ENCODE measurements around the gene CCDC97.
"Not testable (repeated sequence)": the region's sequence is repeated elsewhere in the genome, so short reads cannot be mapped to it uniquely, and the experiment has no call there.

CCDC97 gene

DNA sequence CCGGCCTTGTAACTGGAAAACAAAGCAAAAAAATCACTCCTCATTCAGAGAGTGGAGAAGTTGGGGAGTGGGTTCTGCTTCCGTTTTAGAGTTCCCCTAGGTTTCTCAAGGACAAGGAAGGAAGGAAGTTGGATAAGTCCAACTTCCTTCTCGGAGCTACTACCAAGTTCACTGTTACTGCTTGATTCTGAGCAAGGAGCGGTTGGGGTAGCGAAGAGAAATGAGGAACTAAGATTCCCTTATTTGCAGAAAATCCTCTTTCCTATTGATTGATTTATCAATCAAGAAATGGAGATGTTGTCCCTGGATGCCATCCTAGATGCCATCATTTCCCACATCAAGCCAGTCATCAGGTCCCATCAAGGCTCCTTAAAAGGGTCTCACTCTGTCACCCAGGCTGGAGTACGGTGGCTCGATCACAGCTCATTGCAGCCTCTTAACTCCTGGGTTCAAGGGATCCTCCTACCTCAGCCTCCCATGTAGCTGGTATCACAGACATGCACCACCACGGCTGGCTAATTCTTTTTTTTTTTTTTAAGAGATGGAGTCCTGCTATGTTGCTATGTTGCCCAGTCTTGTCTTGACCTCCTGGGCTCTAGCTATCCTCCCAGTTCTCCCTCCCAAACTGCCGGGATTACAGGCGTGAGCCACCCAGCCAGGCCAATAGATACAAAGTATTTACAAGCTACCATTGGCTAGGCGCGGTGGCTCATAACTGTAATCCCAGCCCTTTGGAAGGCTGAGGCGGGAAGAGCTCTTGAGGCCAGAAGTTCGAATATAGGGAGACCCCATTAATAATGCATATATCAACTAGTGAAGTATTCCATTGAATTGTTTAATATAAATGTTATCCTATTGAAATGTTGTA, 54.8 kb downstream of the CCDC97 start:
- no peak for DNase-seq (ENCODE audit: low read depth in 3 of 3)

DNA sequence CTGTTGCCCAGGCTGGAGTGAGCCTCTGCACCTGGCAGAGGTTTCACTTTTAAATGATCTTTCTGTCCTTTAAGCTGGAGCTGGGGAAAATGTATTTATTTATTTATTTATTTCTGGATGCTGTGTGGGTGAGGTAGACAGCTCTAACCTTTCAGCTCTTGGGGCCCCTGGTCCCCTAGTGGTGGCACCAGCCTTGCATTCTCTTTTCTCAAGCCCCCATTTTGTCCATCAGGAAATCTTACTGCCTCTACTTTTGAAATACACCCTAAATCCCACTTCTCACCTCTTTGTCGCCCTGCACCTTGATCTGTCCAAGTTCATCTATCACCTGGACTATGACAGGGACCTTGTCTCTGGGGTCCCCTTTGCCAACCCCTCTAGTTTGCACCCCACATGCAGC, 56.1 kb downstream of the CCDC97 start:
- DNase-seq (ENCODE audit: low read depth in 3 of 3), result no peak

DNA sequence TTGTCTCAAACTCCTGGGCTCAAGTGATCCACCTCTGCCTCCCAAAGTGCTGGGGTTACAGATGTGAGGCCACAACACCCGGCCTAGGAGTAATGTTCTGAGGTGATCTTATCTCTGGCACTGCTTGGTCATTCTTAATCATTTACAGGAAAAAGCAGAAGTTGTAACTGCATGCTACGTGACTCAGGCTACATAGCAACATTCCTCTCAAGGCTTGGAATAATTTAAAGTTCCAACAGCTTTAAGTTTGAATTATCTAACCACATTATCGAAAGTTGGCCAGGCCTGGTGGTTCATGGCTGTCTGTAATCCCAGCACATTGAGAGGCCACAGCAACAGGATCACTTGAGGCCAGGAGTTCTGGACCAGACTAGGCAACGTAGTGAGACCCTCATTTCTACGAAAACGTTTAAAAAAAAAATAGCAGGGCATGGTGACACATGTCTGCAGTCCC, 57.9 kb downstream of the CCDC97 start:
- no peak for DNase-seq (ENCODE audit: low read depth in 3 of 3)

DNA sequence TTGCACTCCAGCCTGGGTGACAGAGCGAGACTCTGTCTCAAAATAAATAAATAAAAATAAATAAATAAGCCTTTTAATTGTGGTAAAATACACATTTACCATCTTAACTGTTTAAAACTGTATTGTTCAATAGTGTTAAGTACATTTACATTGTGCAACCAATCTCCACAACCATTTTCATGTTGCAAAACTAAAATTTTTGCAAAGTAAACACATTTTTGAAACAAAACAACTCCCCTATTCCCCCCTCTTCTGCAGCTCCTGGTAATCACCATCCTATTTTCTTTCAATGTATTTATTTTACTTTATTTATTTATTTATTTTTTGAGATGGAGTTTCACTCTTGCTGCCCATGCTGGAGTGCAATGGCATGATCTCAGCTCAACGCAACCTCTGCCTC, 59.8 kb downstream of the CCDC97 start:
- no peak for DNase-seq (ENCODE audit: low read depth in 3 of 3)

DNA sequence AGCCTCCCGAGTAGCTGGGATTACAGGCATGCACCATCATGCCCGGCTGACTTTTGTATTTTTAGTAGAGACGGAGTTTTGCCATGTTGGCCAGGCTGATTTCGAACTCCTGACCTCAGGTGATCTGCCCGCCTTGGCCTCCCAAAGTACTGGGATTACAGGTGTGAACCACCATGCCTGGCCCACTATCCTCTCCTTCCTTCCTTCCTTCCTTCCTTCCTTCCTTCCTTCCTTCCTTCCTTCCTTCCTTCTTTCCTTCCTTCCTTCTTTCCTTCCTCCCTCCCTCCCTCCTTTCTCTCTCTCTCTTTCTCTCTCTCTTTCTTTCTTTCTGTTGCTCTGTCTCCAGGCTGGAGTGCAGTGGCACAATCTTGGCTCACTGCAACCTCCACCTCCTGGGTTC, 61.1 kb downstream of the CCDC97 start:
- DNase-seq (ENCODE audit: low read depth in 3 of 3), result not testable (repeated sequence)

DNA sequence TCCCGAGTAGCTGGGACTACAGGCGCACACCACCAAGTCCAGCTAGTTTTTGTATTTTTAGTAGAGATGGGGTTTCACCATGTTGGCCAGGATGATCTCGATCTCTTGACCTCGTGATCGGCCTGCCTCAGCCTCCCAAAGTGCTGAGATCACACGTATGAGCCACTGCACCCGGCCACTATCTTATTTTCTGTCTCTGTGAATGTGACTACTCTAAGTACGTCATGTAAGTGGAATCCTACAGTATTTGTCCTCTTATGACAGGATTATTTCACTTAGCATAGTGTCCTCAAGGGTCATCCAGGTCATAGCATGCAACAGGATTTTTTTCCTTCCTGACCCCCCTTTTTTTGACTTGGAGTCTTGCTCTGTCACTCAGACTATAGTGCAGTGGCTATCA, 61.6 kb downstream of the CCDC97 start:
- no peak for DNase-seq (ENCODE audit: low read depth in 3 of 3)

DNA sequence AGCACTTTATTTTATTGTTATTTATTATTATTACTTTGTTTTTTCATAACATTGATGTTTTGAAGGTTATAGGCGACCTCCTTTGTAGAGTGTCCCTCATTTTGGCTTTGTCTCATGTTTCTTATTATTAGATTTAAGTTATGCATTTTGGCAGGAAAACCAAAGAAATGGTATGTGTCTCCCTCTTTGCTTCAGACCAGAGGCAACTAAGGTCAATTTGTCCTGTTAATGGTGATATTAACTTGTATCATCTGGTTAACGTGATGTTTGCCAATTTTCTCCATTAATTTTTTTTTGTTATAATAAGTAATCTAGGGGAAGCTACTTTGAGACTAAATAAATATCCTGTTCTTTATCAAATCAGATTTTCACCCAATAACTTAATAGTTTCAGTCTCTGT, 62.5 kb downstream of the CCDC97 start:
- DNase-seq (ENCODE audit: low read depth in 3 of 3), result no peak

DNA sequence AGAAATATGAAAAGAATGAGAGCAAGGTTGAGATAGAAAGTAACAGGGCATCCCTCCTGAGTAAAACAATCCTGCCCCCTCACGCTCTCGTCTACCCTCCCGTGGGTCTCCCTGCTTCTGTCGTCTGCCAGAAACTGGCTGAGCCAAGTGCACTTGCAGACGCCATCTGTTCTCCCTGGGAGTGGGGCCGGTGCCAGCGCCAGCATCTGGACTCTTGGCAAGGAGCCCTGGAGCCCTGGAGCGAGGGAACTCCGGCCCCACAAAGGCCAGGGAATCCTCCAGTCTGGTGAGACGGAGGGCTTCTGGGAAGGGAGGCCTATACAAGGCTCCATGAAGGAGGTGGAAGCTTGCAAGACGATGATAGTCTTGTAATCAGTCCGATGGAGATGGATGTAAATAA, 64.0 kb downstream of the CCDC97 start:
- DNase-seq (ENCODE audit: low read depth in 3 of 3), result no peak
